ENCODE data around the gene TMEM45B.
"Not testable (repeated sequence)": the region's sequence is repeated elsewhere in the genome, so short reads cannot be mapped to it uniquely, and the experiment has no call there.

The TMEM45B gene

DNA sequence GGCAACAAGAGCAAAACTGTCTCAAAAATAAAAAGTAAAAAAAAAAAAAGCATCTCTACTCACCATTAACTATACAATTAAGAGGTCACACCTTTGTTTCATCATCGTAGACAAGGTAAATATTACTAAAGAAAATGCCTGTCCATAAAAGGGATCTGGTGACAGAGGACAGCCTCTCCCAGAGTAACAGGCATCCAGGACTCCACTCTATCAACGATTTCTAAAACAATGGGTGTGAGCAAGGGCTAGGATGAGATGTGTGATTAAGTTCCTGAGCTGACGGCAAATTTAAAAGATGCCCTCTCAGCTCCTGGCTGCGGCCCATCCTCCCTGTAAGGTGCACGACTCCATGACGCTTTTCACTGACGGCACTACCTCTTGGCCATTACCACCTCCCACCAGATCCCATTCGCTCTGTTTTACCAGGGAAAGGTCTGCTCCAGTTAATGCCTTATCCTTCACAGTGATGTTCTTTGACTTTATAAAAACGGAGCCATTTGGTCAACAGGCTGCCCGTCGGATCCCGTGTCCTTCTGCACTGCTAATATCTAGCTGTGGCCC is 2.3 kb upstream of the TMEM45B start:
- no peak for DNase-seq

DNA sequence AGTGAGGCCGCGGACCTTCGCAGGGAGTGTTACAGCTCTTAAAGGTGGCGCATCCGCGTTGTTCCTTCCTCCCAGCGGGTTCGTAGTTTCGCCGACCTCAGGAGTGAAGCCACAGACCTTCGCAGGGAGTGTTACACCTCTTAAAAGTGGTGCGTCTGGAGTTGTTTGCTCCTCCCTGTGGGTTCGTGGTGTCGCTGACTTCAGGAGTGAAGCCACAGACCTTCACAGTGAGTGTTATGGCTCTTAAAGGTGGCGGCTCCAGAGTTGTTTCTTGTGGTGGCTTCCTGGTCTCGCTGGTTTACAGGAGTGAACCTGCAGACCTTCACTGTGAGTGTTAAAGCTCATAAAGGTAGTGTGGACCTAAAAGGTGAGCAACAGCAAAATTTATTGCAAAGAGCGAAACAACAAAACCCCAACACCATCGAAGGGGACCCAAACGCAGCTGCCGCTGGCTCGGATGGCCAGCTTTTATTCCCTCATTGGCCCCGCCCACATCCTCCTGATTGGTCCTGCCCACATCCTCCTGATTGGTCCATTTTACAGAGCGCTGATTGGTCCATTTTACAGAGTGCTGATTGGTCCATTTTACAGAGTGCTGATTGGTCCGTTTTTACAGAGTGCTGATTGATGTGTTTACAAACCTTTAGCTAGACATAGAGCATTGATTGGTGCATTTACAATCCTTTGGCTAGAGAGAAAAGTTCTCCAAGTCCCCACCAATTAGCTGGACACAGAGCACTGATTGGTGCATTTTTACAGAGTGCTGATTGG is 1.2 kb upstream of the TMEM45B start:
- no peak for DNase-seq

DNA sequence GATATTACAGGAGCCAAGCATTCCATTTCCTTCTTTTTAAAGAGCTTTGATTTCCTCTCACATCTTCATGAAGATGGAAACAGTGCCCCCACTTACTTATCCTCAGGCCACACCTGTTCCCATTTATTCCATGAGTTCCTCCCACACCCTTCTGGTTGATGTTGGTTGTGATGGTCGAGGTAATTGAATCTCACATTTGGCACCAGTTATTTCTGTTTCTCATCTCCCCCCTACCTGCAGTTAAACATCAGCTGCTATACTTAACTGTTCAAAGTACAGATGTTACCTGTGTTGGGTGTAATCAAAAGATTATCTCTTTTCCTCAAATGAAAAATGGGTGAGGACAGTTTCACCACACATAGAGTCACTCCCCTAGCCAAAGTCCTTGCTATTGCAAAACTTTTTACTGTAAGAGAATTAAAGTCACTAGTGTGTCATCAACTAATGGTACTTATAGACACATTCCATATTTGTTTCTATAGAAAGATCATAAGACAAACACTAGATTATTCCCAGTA is 1.9 kb downstream of the TMEM45B start:
- no peak for DNase-seq

DNA sequence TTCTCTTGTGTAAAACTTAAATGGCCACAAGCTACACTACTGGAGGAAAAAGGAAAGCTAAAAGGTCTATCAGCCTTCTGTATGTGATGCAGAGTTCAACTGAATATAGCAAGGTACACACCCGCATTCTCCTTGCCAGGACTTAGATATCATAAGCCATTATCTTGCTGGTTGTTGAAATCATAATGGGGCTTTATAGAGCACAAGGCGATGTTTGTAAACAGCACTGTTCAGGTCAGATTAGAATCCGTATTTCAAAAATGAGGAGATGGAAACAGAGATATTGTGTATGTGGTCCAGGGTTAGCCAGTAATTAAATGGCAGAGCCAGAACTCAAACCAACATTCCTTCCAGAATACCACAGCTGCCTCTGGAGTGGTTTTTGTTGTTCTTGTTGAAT is 2.6 kb downstream of the TMEM45B start:
- not testable (repeated sequence) for DNase-seq

DNA sequence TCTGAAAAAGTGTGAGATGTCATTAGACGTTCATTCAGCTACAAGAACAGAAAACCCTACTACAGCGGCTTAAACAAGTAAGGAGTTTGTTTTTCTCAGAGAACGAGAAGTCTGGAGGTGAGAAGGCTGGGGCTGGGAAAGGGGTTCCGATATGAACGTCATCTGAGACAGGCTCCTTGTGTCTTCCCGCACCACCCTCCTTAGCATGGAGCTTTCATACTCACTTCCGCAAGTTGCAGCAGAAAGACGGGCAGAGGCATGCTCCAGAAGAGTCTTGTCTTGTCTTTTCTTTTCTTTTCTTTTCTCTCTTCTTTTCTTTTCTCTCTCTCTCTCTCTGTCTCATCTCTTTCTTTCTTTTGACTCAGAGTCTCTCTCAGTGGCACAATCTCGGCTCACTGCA is 3.6 kb downstream of the TMEM45B start:
- DNase-seq = no peak

DNA sequence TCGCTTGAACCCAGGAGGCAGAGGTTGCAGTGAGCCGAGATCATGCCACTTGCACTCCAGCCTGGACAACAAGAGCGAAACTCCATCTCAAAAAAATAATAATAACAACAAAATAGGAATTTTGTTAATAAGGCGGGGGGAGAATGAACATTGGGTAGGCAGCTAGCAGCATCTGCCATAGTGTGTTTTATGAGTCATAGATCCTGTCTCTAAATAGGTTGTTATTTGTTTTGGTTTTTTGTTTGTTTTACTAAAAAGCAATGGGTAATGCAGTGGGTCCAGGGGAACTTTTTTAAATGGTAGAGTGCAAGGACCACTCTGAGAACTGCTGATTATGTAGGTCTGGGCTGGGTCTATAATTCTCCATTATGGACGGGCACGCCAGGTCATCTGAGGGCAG is 4.6 kb downstream of the TMEM45B start:
- DNase-seq = not testable (repeated sequence)

DNA sequence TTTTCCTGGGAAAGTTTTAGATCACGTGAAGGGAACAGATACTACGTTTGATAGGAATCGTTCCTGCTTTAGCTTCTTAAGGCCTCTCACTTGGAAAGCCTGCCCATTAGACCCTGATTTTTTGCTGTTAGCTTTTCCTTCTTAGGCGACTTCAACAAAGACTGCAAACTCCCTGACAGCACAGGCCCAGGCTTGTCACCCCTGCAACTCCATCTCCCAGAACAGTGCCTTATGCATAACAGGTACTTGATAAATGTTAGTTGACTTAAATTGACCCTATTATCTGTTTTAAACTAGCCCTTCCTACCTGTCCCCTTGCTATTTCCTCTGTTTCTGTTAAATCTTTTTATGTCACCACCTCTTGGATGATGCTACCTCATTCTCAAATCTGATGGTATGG is 7.6 kb downstream of the TMEM45B start:
- not testable (repeated sequence) for DNase-seq

DNA sequence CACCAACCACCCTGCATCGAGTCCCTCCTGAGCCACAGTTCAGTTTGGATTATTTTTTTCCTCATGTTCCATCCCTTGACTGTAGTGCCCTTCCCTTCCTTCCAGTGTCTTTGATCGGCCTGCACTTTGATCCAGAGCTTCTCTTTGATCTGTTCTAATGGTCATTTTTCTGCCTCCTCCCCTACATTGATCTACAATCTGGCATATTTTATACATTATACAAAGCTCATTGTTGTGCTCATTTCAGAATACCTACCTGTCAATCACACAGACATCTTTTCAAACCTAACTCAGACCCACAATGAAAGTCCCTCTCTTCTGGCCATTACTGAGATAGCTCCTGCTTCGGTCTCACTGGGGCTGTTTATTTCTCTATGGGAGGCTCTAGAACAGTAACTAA is 8.2 kb downstream of the TMEM45B start:
- not testable (repeated sequence) for DNase-seq

DNA sequence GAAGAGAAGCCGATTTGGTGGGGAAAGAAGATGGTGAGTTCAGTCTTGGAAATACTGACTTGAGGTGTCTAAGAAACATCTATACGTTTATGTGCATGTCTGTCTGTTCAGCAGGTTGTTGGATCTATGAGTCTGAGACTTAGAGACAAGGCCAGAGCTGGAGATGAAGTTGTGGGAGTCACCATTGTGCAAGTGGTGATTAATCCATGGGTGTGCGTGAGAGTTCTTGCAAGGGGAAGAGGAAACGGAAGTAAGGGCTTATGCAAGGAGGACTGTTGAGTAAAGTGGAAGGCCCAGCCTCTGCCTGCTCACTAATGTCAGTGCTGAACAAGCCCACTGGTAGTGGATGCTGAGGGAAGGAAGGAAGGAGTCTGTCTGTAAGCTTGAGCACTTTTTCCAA is 9.7 kb downstream of the TMEM45B start:
- DNase-seq = no peak

DNA sequence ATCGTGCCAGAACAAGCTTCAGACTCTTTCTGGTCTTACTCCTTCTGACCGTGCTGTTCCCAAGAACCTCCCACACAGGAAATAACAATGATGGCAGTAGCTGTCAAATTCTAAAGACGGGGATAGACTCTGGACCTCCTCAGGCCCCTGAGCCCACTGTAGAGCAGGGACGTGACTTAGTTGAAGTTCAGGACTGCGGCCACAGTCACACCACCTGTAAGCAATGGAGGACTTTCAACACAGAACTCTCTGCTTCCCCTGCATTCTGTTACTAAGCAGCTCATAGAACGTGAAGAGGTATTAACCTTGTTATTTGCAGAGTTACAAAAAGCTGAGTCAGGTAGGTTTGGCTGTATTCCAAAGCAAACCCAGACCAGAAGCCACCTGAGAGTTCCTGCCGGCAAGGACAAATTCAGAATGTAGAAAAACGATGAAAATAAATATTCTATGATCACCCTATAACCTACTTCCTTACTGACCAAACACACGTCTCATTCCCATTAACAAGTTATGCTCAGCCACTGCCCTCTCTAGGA is 12.7 kb downstream of the TMEM45B start:
- DNase-seq = no peak

DNA sequence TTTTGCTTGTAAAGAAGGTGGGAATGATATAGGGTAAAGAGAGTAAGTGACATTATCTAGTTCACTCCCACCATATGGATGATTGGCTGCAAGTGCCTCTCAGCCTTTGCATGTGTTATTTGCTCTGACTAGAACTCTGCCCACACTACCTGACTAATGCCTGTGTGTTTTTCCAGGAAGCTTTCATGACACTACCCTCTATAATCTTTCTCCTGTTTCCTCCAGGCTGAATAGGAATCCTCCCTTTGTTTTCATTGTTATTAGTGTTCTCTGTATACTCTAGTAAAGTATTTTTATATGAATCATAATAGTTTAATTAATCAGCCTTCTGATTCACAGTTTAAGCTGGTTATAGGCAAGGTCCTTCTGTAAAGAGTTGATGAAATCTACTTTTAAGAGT is 13.8 kb downstream of the TMEM45B start:
- not testable (repeated sequence) for DNase-seq

DNA sequence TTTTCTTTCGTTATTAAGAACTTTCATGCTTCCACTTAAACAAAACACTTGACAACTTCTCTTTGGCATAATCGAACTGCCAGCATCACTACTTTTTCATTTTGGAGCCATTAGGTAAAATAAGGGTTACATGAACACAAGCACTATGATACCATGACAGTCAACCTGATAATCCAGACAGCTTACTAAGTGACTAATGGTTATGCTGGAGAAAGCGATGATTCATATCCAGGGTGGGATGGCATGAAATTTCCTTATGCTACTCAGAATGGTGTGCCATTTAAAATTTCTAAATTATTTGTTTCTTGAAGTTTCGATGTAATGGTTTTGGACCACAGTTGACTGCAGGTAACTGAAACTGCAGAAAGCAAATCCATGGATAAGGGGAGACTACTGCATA is 15.6 kb downstream of the TMEM45B start:
- not testable (repeated sequence) for DNase-seq

DNA sequence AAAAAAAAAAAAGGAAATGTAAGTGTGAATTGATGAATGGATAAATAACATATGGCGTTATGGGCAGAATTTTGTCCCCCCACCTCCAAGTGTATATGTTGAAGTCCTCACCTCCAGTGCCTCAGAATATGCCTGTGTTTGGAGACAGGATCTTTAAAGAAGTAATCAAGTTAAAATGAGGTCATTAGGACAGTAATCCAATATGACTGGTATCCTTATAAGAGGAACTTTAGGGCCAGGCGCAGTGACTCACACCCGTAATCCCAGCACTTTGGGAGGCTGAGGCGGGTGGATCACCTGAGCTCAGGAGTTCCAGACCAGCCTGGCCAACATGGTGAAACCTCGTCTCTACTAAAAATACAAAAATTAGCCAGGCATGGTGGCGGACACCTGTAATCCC is 17.6 kb downstream of the TMEM45B start:
- not testable (repeated sequence) for DNase-seq

DNA sequence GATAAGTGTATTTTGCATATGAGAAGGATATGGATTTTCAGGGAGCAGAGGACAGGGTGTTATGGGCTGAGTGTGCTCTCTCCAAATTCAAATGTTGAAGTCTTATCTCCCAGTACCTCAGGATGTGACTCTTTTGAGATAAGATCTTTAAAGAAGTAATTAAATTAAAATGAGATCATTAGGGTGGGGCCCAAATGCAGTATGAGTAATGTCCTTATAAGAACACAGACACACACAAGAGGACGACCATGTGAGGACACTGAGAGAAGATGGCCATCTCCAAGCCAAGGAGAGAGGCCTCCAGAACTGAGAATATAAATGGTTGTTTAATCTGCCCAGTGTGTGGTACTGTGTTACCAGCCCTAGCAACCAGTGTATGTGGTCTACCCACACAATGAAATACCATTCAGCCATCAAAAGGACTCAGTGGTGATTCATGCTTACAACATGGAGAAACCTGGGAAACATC is 20.8 kb downstream of the TMEM45B start:
- not testable (repeated sequence) for DNase-seq

DNA sequence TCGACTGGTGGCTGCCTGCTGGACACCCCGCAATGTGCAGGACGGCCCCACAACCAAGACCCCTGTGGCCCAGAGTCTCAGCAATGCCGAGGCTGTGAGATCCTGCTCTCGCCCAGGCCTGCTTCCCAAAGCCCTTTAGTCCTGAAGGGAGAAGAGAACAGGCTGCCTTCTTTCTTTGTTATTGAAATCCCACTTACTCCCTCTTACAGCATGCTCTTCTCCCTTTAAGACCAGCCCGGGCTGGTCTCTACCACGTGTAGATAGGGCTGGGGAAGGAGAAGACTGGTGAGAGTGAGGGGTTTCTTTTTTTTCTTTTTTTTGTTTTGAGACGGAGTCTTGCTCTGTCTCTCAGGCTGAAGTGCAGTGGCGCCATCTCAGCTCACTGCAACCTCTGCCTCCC is 21.3 kb downstream of the TMEM45B start:
- no peak for DNase-seq

DNA sequence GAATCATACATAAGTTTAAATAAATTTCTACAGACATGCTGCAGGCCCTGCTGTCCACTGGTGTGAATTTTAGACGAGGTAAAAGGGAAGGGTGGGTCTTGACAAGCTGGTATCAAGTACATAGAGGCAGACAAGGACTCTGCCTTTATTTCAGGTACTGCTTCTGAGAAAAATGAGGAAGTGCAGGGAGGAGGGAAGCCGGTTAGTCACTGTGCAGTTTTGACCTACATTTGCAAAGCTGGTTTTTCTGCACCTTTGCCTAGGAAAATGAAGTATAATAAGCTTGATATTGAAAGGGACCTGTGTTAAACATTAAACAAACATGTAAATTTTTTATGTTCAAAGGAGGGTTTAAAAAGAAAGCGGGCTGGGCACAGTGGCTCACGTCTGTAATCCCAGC is 24.6 kb downstream of the TMEM45B start:
- no peak for DNase-seq

DNA sequence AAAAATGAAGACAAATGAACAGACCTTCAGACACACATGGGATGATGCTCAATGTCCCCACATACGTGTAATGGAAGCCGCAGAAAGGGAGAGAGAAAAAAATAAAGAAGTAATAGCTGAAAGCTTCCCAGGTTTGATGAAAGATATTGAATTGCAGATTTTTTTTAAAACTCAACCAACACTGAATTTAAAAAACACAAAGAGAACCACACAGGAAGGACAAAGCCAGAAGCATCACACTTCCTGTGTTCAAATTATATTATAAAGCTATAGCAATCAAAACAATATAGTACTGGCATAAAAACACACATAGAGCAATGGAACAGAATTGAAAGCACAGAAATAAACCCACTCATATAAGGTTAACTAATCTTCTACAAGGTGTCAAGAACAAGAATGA is 26.5 kb downstream of the TMEM45B start:
- no peak for DNase-seq

DNA sequence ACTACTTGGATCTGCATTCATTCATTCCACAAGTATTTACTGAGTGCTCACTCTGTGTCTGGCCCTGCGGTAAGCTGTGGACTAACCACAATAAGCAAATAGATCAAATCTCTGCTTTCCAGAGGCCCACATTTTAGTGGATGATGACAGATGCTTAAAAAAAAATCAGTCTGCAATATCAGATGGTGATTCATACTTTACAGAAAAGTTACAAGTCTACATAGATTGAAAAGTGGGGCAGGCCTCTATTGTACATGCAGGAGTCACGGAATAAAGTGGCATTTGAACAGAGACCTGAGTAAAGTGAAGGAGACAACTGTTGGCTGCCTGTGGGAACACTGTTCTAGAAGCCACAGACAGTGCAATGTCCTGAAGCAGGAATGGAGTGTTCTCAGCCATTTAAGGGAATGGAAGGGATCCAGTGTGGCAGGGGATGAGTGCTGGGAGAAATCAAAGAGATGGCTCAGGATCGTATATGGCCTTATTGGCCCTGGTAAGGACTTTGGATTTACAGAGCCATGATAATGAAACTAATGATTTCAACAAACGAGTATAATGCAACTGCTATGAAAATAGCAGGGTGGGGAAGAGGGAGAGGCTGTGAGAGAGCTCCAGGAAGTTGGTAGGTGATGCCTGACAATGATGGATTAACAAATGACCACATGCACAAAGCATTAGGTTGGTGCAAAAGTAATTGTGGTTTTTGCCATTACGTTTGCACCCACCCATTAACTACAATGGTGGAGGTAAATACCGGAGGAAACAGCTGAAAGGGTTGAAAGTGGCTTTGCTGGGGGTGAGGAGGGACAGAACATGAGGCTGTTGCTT is 31.1 kb downstream of the TMEM45B start:
- DNase-seq = peak; percentile 81

DNA sequence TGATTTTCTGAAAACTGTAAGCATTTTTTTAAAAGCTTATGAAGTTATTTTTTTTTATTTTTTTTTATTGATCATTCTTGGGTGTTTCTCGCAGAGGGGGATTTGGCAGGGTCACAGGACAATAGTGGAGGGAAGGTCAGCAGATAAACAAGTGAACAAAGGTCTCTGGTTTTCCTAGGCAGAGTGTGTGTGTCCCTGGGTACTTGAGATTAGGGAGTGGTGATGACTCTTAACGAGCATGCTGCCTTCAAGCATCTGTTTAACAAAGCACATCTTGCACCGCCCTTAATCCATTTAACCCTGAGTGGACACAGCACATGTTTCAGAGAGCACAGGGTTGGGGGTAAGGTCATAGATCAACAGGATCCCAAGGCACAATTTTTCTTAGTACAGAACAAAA is 31.7 kb downstream of the TMEM45B start:
- not testable (repeated sequence) for DNase-seq

DNA sequence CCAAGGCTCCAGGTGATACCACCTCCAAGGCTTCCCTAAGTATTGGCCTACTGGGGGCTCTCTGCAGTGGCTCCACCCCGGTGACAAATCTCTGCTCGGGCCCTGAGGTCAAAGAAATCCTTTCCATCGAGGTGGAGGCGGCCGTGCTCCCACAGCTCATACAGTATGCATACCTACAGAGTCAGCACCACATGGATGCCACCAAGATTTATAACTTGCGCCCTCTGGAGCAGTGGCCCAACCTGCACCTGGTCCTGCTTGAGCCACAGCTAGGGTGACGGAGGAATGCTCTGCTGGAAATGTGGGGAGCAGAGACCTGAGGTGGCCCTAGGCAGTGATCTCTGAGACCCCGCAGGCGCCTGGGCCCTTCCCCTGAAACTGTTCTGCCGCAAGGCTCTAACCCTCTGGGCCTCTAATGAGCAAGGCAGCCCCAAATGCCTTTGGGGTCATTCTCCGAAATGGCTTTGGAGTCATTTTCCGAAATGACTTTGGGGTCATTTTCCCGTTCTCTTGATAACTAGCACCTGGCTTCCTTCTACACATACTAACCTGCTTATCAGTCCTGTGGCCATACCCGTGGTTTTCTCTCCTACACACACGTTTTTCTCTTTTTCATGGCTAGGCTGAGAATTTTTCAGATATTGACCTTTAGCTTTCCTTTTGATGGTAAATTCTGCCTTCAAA is 33.9 kb downstream of the TMEM45B start:
- DNase-seq = no peak

DNA sequence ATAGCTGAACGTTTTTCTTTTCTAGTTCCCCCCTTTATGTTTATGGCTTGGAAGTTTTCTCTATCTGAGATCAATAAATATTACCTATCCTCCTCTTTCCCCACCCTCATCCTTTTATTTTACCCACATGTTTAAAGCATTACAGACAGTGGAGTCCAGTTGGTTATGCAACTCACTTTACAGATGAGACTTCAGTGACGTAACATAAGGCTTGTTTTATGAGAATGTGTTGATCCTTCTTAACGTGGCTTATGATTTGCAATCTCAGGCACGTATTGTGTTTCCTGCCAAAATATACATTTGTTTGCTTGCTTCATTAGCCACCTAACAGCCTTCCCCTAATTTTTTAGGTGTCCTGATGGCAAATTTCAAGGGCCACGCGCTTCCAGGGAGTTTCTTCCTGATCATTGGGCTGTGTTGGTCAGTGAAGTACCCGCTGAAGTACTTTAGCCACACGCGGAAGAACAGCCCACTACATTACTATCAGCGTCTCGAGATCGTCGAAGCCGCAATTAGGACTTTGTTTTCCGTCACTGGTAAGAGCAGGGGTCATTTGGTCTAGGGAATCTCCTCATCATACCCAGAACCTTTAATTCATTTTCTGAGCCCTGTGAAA is 36.6 kb downstream of the TMEM45B start:
- no peak for DNase-seq

DNA sequence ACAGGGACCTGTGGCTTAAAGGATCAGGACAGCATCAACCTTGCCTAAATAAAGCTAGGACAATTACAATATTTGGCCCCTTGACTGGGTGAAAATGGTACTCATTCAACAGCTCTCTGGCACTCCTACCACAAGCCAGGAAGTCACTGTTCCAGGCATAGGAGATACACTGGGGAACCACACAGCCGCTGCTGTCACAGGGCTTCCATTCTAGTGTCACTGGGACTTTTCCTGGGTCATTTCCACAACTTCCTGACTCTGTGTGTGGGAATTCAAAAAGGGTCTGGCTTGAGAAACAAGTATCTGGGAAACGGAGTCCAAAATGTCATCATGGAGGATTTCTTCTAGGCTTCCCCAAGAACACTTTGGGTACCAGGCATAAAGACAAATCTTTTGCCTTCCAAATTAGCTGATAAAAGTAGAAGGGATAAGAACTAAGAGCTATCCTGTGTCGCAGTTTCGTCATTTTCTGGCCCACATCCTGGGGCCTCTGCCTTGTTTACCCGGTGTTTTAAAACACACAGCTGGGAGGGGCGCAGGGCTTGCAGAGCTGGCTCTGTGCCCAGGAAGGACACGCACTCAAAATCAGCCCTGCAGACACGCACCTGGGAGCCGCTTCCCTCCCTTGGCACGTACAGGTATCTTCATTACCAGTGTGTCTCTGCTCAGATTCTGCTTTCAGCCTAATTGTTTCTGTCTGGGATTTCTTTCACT is 38.0 kb downstream of the TMEM45B start:
- no peak for DNase-seq

All from amniotic stem cell (primary cell).